ENCODE measurements around the gene MAP1LC3B. TPM values are rescaled to one million over a fixed set of nuclear protein-coding genes. Genes with fewer than 3 reads are reported as not detected.

The MAP1LC3B gene
- total RNA-seq, 1 experiment from 2014 or later = 75.2 TPM

DNA sequence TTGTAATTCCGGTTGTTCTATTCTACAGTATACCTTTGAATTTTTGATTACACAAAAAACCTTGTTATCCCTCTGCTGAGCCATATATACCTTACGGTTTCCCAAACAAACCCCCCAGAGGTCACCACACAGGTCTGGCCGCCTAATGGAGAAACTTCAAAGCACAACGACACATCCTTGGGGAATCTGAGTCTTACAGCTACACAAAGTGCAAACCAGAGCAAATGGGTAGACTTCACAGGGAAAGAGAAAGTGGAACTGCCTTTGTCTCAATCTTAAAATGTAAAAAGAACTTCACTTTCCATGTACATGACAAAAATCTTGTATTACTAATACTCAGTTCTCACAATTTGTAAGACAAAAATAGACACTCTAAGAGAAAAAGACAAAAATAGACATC is 11.3 kb upstream of the MAP1LC3B start:
- intact Hi-C loops (cut with micrococcal nuclease; ENCODE audit: unreplicated experiment) = no loop called here
- no peaks in the 10 kb centered on the region for H3K27me3 ChIP-seq (ENCODE audit: control insufficient read depth, insufficient read depth, low read length)
- TF ChIP-seq POLR2AphosphoS5 (IDR thresholded peaks at IDR 0.05; ENCODE audit: low read depth, low read length) (no peak), TCF7L2 (IDR thresholded peaks at IDR 0.05; ENCODE audit: low read depth, low read length) (no peak), REST (IDR thresholded peaks at IDR 0.05; ENCODE audit: insufficient read depth in 1 of 2, low read depth in 2 of 2, low read length in 1 of 2) (no peak), CTCF (IDR thresholded peaks at IDR 0.05) (no peak), SIN3A (IDR thresholded peaks at IDR 0.05; ENCODE audit: borderline replicate concordance, insufficient read depth, low read depth, low read length) (no peak)
- peak overlapping the region; percentile 51; the same call in 1 of the 2 replicates for H3K27ac ChIP-seq (ENCODE audit: low read length)
- ATAC-seq (no peak), DNase-seq (ENCODE audit: low read depth, low spot score) (no peak)
- H3K36me3 ChIP-seq (ENCODE audit: control insufficient read depth, insufficient read depth, low read length) = peaks cover 4% of the 10 kb centered on the region; the same call in 1 of the 2 replicates
- in situ Hi-C loops (cut with HindIII; ENCODE audit: low pct_unique_long_range_greater_than_20kb, low sequenced_read_pairs) = no loop called here
- H3K4me1 ChIP-seq (ENCODE audit: control insufficient read depth, insufficient read depth, low read length) = peaks cover 13% of the 10 kb centered on the region
- ChIA-PET POLR2A (no interaction called here), CTCF (no interaction called here)
- peak overlapping the region in 1 of 2 experiments; percentile 29; a peak in 1 of 4 replicates for H3K4me3 ChIP-seq (ENCODE audit: low read depth in 2 of 2, low read length in 2 of 2)
- H3K9me3 ChIP-seq (ENCODE audit: control insufficient read depth, insufficient read depth, low read depth, low read length) = no peaks in the 10 kb centered on the region
- BruUV-seq (replicated peaks) = TSS peak; percentile 72

- Histone ChIP-seq H3K27me3 (ENCODE audit: control insufficient read depth, insufficient read depth, low read length) (no peaks in the 10 kb centered on the region), H3K36me3 (ENCODE audit: control insufficient read depth, insufficient read depth, low read length) (peaks cover 4% of the 10 kb centered on the region; the same call in 1 of the 2 replicates), H3K4me3 (ENCODE audit: low read depth in 2 of 2, low read length in 2 of 2) (peak overlapping the region; percentile 60), H3K9me3 (ENCODE audit: control insufficient read depth, insufficient read depth, low read depth, low read length) (no peaks in the 10 kb centered on the region), H3K4me1 (ENCODE audit: control insufficient read depth, insufficient read depth, low read length) (peaks cover 13% of the 10 kb centered on the region), H3K27ac (ENCODE audit: low read length) (peak overlapping the region; percentile 55)
- ChIA-PET CTCF (interaction anchor here (0.6 kb wide), 1 partner anchor 12 kb away, joined by 4 read pairs; no protein-coding TSS in a partner anchor), POLR2A (interaction anchor here (0.6 kb wide), 1 partner anchor 13 kb away, joined by 20 read pairs; no protein-coding TSS in a partner anchor)
- TSS peak; percentile 82 for BruUV-seq (replicated peaks)
- DNase-seq (ENCODE audit: low read depth, low spot score) (no peak), ATAC-seq (no peak)
- TF ChIP-seq TCF7L2 (IDR thresholded peaks at IDR 0.05; ENCODE audit: low read depth, low read length) (peak; percentile 76; the same call in 1 of the 2 replicates), REST (IDR thresholded peaks at IDR 0.05; ENCODE audit: insufficient read depth in 1 of 2, low read depth in 2 of 2, low read length in 1 of 2) (no peak)
- in situ Hi-C loops (cut with HindIII; ENCODE audit: low pct_unique_long_range_greater_than_20kb, low sequenced_read_pairs) = no loop called here
- intact Hi-C loops (cut with micrococcal nuclease; ENCODE audit: unreplicated experiment) = no loop called here
Observed at GRCh38 chr16:87382023-87382785, 9.9 kb upstream of the MAP1LC3B start.

Measured in Panc1 (cell line).